ENCODE data around the gene TRAF4. TPM values are rescaled to one million over a fixed set of nuclear protein-coding genes. Genes with fewer than 3 reads are reported as not detected.
"Not testable (repeated sequence)": the region's sequence is repeated elsewhere in the genome, so short reads cannot be mapped to it uniquely, and the experiment has no call there.

TRAF4 gene
- total RNA-seq, 1 experiment from 2014 or later, result 57.5 TPM

- no peak for DNase-seq (ENCODE audit: low read depth)
Observed at GRCh38 chr17:28747801-28748750, 4.3 kb downstream of the TRAF4 start.

GRCh38 chr17:28748852-28749515, 5.2 kb downstream of the TRAF4 start:
- DNase-seq (ENCODE audit: low read depth), result no peak

GRCh38 chr17:28749516-28750177, 5.8 kb downstream of the TRAF4 start:
- no peak for DNase-seq (ENCODE audit: low read depth)

GRCh38 chr17:28750178-28751047, 6.6 kb downstream of the TRAF4 start:
- DNase-seq (ENCODE audit: low read depth), result peak; percentile 86

GRCh38 chr17:28751600-28752366, 8.0 kb downstream of the TRAF4 start:
- no peak for DNase-seq (ENCODE audit: low read depth)

- DNase-seq (ENCODE audit: low read depth), result peak; percentile 61
Observed at GRCh38 chr17:28755486-28755885, 11.7 kb downstream of the TRAF4 start.

- no peak for DNase-seq (ENCODE audit: low read depth)
Observed at GRCh38 chr17:28756049-28756804, 12.4 kb downstream of the TRAF4 start.

GRCh38 chr17:28758411-28759121, 14.8 kb downstream of the TRAF4 start:
- DNase-seq (ENCODE audit: low read depth), result no peak

- no peak for DNase-seq (ENCODE audit: low read depth)
Observed at GRCh38 chr17:28759256-28759865, 15.6 kb downstream of the TRAF4 start.

GRCh38 chr17:28760601-28761562, 17.1 kb downstream of the TRAF4 start:
- no peak for DNase-seq (ENCODE audit: low read depth)

- no peak for DNase-seq (ENCODE audit: low read depth)
Observed at GRCh38 chr17:28763137-28763799, 19.5 kb downstream of the TRAF4 start.

GRCh38 chr17:28763804-28764266, 20.0 kb downstream of the TRAF4 start:
- peak; percentile 76 for DNase-seq (ENCODE audit: low read depth)

GRCh38 chr17:28765038-28765437, 21.2 kb downstream of the TRAF4 start:
- DNase-seq (ENCODE audit: low read depth), result peak; percentile 26

GRCh38 chr17:28773736-28774135, 29.9 kb downstream of the TRAF4 start:
- no peak for DNase-seq (ENCODE audit: low read depth)

GRCh38 chr17:28774206-28774605, 30.4 kb downstream of the TRAF4 start:
- no peak for DNase-seq (ENCODE audit: low read depth)

- no peak for DNase-seq (ENCODE audit: low read depth)
Observed at GRCh38 chr17:28777178-28777577, 33.4 kb downstream of the TRAF4 start.

- not testable (repeated sequence) for DNase-seq (ENCODE audit: low read depth)
Observed at GRCh38 chr17:28779601-28780000, 35.8 kb downstream of the TRAF4 start.

Data from LHCN-M2 (cell line).